ENCODE results near the gene AARS2. TPM values are rescaled to one million over a fixed set of nuclear protein-coding genes. Genes with fewer than 3 reads are reported as not detected.

The AARS2 gene
- total and polyA plus RNA-seq, 2 experiments from 2014 or later: 12.6 to 17.6 TPM

DNA sequence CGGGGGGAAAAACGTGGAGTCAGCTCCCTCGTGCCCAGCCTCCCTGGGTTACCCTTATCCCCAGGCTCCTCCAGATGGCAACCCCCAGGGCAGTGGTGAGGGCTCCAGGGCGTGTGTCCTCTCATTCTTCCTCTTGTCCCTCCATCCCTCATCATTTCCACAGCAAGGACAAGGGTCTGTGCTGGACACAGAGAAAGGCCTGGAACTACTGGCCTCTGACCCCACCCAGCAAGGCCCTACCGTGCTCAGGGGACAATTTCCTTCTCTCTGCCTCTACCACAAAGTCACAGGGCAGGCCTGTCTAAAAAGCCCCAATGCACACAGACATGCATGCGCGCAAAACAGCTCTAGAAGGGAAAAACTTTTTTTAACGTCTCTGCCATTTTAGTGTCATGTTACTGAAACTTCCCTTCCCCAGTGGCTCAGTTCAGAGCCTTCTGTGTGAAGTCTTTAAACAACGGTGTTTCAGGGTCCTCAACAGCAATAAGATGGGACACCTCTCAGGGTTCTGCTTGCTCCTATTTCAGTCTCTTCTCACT, 54.8 kb downstream of the AARS2 start:
- no peak overlapping the region for H3K4me3 ChIP-seq
- no peak overlapping the region for H3K4me2 ChIP-seq
- H3K27me3 ChIP-seq: no peaks in the 10 kb centered on the region
- H3K27ac ChIP-seq: no peak overlapping the region
- H3K79me2 ChIP-seq: peaks cover 35% of the 10 kb centered on the region
- peaks cover 22% of the 10 kb centered on the region for H4K20me1 ChIP-seq (ENCODE audit: insufficient read depth, poor library complexity, severe bottlenecking)
- no peak overlapping the region for H2AFZ ChIP-seq
- TF ChIP-seq EZH2phosphoT487 (IDR thresholded peaks at IDR 0.05; ENCODE audit: low read depth, severe bottlenecking, unreplicated experiment) (no peak), EZH2 (IDR thresholded peaks at IDR 0.05; ENCODE audit: borderline replicate concordance) (no peak)
- TF ChIP-seq, protein P1, sequence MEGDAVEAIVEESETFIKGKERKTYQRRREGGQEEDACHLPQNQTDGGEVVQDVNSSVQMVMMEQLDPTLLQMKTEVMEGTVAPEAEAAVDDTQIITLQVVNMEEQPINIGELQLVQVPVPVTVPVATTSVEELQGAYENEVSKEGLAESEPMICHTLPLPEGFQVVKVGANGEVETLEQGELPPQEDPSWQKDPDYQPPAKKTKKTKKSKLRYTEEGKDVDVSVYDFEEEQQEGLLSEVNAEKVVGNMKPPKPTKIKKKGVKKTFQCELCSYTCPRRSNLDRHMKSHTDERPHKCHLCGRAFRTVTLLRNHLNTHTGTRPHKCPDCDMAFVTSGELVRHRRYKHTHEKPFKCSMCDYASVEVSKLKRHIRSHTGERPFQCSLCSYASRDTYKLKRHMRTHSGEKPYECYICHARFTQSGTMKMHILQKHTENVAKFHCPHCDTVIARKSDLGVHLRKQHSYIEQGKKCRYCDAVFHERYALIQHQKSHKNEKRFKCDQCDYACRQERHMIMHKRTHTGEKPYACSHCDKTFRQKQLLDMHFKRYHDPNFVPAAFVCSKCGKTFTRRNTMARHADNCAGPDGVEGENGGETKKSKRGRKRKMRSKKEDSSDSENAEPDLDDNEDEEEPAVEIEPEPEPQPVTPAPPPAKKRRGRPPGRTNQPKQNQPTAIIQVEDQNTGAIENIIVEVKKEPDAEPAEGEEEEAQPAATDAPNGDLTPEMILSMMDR (IDR thresholded peaks at IDR 0.05; ENCODE audit: poor library complexity): no peak
- H3K9me2 ChIP-seq (replicated peaks; ENCODE audit: insufficient read depth): no peaks in the 10 kb centered on the region
- no peaks in the 10 kb centered on the region for H3K36me3 ChIP-seq (replicated peaks; ENCODE audit: insufficient read depth, low read depth)
- peaks cover 16% of the 10 kb centered on the region for H3K4me1 ChIP-seq (ENCODE audit: insufficient read depth)
- 88% methylated on average over 9 of the region's 9 CpGs for WGBS (ENCODE audit: low lambda C conversion rate, missing lambda C conversion rate)
- DNase-seq (ENCODE audit: low spot score): no peak
- no peaks in the 10 kb centered on the region for H3K9me3 ChIP-seq (ENCODE audit: low read depth)

DNA sequence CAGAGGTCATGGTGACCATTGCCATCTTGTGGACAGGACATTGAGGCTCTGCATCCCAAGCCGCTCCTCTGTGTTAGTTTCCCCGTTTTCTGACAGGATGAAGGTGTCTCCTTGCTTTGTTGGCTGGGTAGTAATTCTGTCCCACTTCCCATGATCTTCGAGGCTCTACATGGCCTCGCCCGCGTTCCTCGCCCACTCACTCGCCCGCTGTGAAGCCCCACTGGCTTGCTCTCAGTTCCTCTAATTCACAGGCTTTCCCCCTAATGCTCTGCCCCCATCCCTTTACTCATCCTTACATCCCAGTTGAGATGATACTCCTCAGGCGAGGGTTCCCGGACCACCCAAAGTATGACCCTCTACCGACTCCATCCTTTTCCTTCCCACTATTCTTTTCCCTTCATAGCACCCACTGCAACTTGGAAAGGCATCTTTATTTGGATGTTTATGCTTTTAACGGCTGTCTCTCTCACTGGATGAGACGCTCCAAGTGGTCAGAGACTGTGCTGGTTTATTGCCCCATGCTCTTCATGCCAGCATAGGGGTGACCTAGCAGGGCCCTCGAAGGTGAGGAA, 55.3 kb downstream of the AARS2 start:
- Histone ChIP-seq H3K4me3 (peak overlapping the region; percentile 100), H3K9me3 (ENCODE audit: low read depth) (no peaks in the 10 kb centered on the region), H4K20me1 (ENCODE audit: insufficient read depth, poor library complexity, severe bottlenecking) (peaks cover 24% of the 10 kb centered on the region), H3K79me2 (peaks cover 36% of the 10 kb centered on the region), H3K27ac (peak overlapping the region; percentile 96), H3K4me2 (peak overlapping the region; percentile 98), H3K9me2 (replicated peaks; ENCODE audit: insufficient read depth) (no peaks in the 10 kb centered on the region), H2AFZ (no peak overlapping the region), H3K36me3 (replicated peaks; ENCODE audit: insufficient read depth, low read depth) (no peaks in the 10 kb centered on the region), H3K27me3 (no peaks in the 10 kb centered on the region), H3K4me1 (ENCODE audit: insufficient read depth) (peaks cover 10% of the 10 kb centered on the region)
- DNase-seq (ENCODE audit: low spot score): no peak
- 38% methylated on average over 15 of the region's 15 CpGs for WGBS (ENCODE audit: low lambda C conversion rate, missing lambda C conversion rate)
- TF ChIP-seq, protein P1 (IDR thresholded peaks at IDR 0.05; ENCODE audit: poor library complexity): no peak
- TF ChIP-seq EZH2phosphoT487 (IDR thresholded peaks at IDR 0.05; ENCODE audit: low read depth, severe bottlenecking, unreplicated experiment) (no peak), EZH2 (IDR thresholded peaks at IDR 0.05; ENCODE audit: borderline replicate concordance) (no peak)

DNA sequence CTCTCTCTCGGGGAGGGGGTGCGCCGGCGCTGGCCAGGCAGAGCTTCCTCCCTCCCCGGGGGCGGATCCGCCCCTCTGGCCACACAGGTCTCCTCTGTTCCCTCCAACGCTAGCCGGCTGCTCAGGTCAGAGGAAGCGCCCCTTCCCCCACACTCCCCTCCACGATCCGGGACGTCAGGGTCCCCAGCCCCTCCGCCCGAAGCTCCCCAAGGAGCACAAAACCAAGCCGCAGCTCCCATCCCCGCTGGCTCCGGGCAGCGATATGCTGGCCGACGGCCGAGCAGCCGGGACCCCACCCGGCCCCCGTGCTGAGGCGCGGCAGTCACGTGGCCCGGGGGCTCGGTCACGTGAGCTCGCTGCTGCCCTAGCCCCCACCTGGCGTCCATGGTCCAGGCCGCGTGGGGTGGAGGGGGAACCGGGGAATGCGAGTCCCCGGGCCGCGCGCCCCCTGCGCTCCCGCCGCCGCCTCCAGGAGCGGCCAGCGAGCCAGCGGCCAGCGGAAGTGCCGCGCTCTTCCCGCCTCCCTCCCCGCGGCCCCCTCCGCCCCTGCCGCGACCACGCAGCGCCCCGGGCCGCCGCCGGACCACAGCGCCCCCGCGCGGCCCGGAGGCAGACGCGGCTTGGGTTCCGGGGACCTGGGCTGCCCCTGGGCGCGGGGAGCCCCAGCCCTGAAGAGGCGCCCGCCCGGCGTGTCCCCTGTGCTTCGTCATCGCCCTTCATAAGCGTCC, 56.0 kb downstream of the AARS2 start, which contains the start of gene SLC35B2:
Gene SLC35B2, minus strand, starts transcription at position 504 of the 728 bp plus-strand sequence. Its CDS starts 118 bp downstream, at position 386.
- Histone ChIP-seq H3K79me2 (peaks cover 34% of the 10 kb centered on the region), H3K9me3 (ENCODE audit: low read depth) (no peaks in the 10 kb centered on the region), H3K36me3 (replicated peaks; ENCODE audit: insufficient read depth, low read depth) (no peaks in the 10 kb centered on the region), H4K20me1 (ENCODE audit: insufficient read depth, poor library complexity, severe bottlenecking) (peaks cover 28% of the 10 kb centered on the region), H3K4me2 (peak within 1 kb of the TSS; percentile 98), H3K27me3 (no peaks in the 10 kb centered on the region), H2AFZ (peak within 1 kb of the TSS; percentile 95), H3K27ac (peak within 1 kb of the TSS; percentile 96), H3K9me2 (replicated peaks; ENCODE audit: insufficient read depth) (no peaks in the 10 kb centered on the region), H3K4me3 (peak within 1 kb of the TSS; percentile 100), H3K4me1 (ENCODE audit: insufficient read depth) (peaks cover 5% of the 10 kb centered on the region)
- 1% methylated on average over 29 of the region's 80 CpGs for WGBS (ENCODE audit: low lambda C conversion rate, missing lambda C conversion rate)
- no peak for TF ChIP-seq EZH2 (IDR thresholded peaks at IDR 0.05; ENCODE audit: borderline replicate concordance)
- TF ChIP-seq, protein P1 (IDR thresholded peaks at IDR 0.05; ENCODE audit: poor library complexity): peak; percentile 70
- TF ChIP-seq EZH2phosphoT487 (IDR thresholded peaks at IDR 0.05; ENCODE audit: low read depth, severe bottlenecking, unreplicated experiment): no peak
- peak; percentile 89 for DNase-seq (ENCODE audit: low spot score)

Data from hepatocyte (in vitro differentiated cells).